SK-N-MC (cell line): ENCODE results near the gene TMTC1.

Experiments
- EZH2 ChIP-seq: fragments of 200-600 bp; sonication (generic); IDR thresholded peaks from one replicate; pipeline ENCODE4 v1.6.1; 2017; ENCODE audit warnings: antibody characterized with exemption
- POLR2AphosphoS5 ChIP-seq: IDR thresholded peaks from 2 replicates; pipeline ENCODE4 v1.6.1; 2012; ENCODE audit warnings: mild to moderate bottlenecking, low read depth, low read length, borderline replicate concordance

GRCh38 chr12:29559198-29559597 lies 224.5 kb downstream of the TMTC1 start:
- TF ChIP-seq EZH2 (no peak), POLR2AphosphoS5 (no peak)
